Measurements from ENCODE around the gene AKAP9.

The AKAP9 gene

GRCh38 chr7:91974066-91974465, 33.4 kb downstream of the AKAP9 start:
- TF ChIP-seq CTCF (IDR thresholded peaks at IDR 0.05): no peak

DNA sequence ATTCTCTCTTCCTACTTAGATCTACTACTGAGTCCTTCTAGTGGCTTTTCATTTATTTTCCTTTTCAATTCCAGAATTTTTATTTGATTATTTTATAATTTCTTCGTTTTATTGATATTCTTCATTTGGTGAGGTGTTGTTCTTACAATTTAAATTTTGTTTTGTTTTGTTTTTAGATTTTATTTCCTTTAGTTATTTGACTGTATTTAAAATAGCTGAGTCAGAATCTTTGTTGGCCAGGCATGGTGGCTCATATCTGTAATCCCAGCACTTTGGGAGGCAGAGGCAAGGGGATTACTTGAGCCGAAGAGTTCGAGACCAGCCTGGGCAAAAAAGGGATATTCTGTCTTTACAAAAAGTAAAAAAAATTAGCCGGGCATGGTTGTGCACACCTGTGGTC, 36.1 kb downstream of the AKAP9 start:
- no peak for TF ChIP-seq CTCF (IDR thresholded peaks at IDR 0.05)

DNA sequence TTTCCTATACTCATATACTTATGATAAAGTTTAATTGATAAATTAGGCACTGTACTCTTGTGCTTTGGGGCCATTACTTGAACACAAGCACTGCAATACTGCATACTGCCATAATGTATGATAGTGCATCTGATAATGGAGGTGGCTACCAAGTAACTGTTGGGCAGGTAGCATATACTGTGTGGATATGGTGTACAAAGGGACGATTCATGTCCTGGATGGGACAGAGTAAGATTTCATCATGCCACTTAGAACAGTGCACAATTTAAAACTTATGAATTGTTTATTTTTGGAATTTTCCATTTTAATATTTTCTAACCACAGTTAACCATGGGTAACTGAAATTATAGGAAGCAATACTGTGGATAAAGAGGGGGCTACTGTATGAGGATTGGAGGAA, 38.9 kb downstream of the AKAP9 start:
- TF ChIP-seq CTCF (IDR thresholded peaks at IDR 0.05): no peak

- TF ChIP-seq CTCF (IDR thresholded peaks at IDR 0.05): no peak
Measured at GRCh38 chr7:91988213-91988612, 47.6 kb downstream of the AKAP9 start.

- no peak for TF ChIP-seq CTCF (IDR thresholded peaks at IDR 0.05)
Measured at GRCh38 chr7:91993976-91994375, 53.3 kb downstream of the AKAP9 start.

DNA sequence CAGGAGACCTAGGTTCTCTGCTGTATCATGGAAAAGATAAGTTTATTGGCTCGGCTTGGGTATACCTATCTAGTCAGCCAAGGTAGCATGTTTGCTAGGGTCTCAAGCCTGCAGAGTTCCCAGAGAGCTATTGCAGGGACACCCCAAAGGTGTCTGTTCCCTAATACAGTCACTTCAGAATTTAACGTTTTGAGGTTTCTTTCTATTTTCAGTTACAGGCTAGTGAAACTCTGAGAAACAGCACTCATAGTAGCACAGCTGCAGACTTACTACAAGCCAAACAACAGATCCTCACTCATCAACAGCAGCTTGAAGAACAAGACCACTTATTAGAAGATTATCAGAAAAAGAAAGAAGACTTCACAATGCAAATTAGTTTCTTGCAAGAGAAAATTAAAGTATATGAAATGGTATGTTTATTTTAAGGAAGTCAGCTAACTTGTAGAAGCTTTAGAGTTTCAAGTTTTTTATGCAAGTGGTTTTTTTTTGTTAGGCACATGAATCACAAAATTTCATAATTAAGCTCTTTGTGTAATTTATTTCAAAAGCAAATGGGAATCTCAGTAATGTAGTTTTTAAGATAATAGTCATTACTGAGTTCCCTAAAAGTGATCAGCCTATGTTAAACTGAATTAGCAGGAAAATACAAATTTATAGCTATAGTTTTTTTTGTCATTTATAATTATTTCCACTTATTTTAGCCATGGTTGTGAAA, 54.9 kb downstream of the AKAP9 start:
- no peak for TF ChIP-seq CTCF (IDR thresholded peaks at IDR 0.05)

DNA sequence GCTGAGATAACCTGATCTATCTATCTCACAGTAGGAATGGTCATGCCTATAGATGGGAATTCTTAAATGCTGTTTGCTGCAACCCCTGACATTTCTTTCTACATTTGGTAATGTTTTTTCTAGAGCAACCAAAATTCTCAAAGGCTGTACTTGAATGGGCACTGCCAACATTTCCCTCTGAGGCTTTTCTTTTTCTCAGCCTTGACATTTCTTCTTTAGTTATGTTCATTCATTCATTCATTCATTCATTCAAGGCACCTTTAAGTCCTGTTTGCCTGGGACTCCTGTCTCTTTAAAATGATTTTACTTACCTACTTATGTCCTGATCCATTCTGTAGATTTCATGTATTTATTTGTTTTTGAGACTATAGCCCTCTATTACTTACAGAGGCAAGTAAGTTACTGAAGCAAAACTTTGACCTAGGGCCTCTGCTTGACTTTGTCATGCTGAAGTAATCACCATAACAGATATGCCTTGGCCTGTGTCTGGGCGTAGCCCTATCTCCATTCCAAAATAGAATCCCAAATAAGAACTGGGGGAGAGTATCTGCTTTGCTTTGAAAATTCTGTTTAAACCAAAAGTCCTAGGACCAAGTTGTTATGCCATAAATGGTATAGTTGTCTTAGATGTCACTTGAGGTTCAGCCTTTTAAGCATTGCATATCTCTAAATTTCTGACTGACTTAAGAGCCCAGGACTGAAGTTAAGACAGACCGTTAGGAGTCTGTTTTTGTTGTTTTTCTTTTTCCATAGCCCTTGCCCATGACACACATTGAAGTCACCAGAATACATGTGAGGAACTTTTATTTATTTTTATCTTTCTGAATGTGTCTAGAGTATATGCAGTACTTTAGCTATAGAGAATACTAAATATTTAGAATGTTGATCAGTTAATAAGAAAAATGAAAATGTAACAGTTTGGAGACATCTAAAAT, 59.2 kb downstream of the AKAP9 start:
- no peak for TF ChIP-seq CTCF (IDR thresholded peaks at IDR 0.05)

Data from LNCAP (cell line).